ENCODE data around the gene PRPF18. TPM values are rescaled to one million over a fixed set of nuclear protein-coding genes. Genes with fewer than 3 reads are reported as not detected.

Gene PRPF18
- total and polyA plus RNA-seq, 2 donors from 2014 or later: 23.0 to 24.4 TPM

DNA sequence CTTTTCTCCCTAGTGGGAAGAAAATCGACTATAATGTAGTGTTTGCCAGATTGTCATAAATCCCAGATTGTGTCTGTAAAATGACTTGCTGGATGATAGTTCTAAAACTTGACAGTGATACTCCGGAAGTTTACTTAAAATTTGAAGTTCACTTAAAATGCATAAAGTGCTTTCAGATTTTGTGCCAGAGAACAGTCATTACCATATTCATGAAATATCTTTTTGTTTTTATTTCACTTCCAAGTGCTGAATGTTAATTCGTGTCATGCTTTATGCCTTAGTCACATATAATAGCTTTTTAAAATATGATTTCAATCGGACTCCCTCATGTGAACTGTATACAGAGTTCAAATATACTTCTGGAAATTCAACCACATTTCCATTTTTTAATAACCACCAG is 30.4 kb downstream of the PRPF18 start:
- TF ChIP-seq, protein P1, sequence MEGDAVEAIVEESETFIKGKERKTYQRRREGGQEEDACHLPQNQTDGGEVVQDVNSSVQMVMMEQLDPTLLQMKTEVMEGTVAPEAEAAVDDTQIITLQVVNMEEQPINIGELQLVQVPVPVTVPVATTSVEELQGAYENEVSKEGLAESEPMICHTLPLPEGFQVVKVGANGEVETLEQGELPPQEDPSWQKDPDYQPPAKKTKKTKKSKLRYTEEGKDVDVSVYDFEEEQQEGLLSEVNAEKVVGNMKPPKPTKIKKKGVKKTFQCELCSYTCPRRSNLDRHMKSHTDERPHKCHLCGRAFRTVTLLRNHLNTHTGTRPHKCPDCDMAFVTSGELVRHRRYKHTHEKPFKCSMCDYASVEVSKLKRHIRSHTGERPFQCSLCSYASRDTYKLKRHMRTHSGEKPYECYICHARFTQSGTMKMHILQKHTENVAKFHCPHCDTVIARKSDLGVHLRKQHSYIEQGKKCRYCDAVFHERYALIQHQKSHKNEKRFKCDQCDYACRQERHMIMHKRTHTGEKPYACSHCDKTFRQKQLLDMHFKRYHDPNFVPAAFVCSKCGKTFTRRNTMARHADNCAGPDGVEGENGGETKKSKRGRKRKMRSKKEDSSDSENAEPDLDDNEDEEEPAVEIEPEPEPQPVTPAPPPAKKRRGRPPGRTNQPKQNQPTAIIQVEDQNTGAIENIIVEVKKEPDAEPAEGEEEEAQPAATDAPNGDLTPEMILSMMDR (IDR thresholded peaks at IDR 0.05; ENCODE audit: borderline replicate concordance, extremely low read depth, insufficient read depth): no peak
- no peak for FAIRE-seq
- peaks cover 0 to 28% (median 11%) of the 10 kb centered on the region in 3 donors for H3K36me3 ChIP-seq (ENCODE audit: control insufficient read depth in 2 of 3, insufficient read depth in 3 of 3, low read length in 3 of 3)

DNA sequence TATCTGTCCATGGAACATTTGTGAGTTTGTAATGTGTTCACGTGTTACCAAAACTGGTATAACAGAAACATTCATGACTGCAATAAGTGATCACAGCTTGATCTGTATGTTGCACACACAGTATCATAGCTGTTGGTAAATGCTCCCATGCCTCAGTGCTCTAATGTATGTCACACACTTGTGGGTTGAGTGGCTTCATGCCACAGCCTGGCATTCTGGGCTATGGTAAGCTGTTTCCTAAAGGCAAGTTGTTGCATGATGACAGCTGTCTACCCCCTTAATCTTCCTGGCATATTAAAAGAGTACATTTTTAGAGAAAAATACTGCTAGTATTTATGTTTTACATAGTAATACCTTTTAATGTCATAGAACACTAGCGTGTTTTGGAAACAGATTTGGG is 35.2 kb downstream of the PRPF18 start:
- H3K9ac ChIP-seq (ENCODE audit: low read length in 3 of 3): no peak overlapping the region
- no peaks in the 10 kb centered on the region for H3K4me1 ChIP-seq (ENCODE audit: control insufficient read depth in 2 of 3, insufficient read depth in 2 of 3, low read depth in 1 of 3, low read length in 3 of 3)
- H3K9me3 ChIP-seq (ENCODE audit: control insufficient read depth in 2 of 3, insufficient read depth in 1 of 3, low read length in 3 of 3): no peaks in the 10 kb centered on the region
- DNase-seq (no peak), FAIRE-seq (no peak)
- H3K27me3 ChIP-seq (ENCODE audit: control insufficient read depth, insufficient read depth, low read length): no peaks in the 10 kb centered on the region
- peaks cover 0 to 18% (median 3%) of the 10 kb centered on the region in 3 donors for H3K36me3 ChIP-seq (ENCODE audit: control insufficient read depth in 2 of 3, insufficient read depth in 3 of 3, low read length in 3 of 3)
- TF ChIP-seq, protein P1 (IDR thresholded peaks at IDR 0.05; ENCODE audit: borderline replicate concordance, extremely low read depth, insufficient read depth): no peak
- intact Hi-C loops (cut with DNase I): no loop called here
- H3K27ac ChIP-seq (ENCODE audit: low read depth in 2 of 2, low read length in 2 of 2): no peak overlapping the region
- H3K4me3 ChIP-seq (ENCODE audit: low read length in 3 of 3): no peak overlapping the region

More for the DNA sequence above, 30.4 kb downstream of the PRPF18 start:
- no peak overlapping the region for H3K4me3 ChIP-seq (ENCODE audit: low read length in 3 of 3)
- no peak overlapping the region for H3K9ac ChIP-seq (ENCODE audit: low read length in 3 of 3)
- no peaks in the 10 kb centered on the region for H3K9me3 ChIP-seq (ENCODE audit: control insufficient read depth in 2 of 3, insufficient read depth in 1 of 3, low read length in 3 of 3)
- no peaks in the 10 kb centered on the region for H3K4me1 ChIP-seq (ENCODE audit: control insufficient read depth in 2 of 3, insufficient read depth in 2 of 3, low read depth in 1 of 3, low read length in 3 of 3)
- intact Hi-C loops (cut with DNase I): no loop called here
- DNase-seq: no peak
- no peak overlapping the region for H3K27ac ChIP-seq (ENCODE audit: low read depth in 2 of 2, low read length in 2 of 2)
- H3K27me3 ChIP-seq (ENCODE audit: control insufficient read depth, insufficient read depth, low read length): no peaks in the 10 kb centered on the region

DNA sequence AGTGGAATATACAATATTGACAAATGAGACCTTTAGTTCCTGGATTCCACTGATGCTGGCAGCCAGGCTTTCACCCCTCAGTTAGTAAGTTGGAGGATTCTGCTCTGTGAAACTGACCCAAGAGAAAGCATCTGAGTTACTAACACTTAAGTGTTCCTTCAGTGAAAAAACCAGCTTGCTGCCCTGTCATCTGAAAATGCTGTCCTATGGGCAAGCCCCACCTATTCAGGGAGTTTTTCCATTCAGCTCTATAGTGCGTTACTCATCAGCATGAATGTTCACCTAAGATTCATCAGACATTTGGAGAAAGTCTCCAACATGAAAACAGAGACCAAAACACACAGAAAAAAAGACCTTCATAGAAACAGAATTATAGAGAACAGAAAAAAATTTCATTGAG is 37.9 kb downstream of the PRPF18 start:
- H3K9me3 ChIP-seq (ENCODE audit: control insufficient read depth in 2 of 3, insufficient read depth in 1 of 3, low read length in 3 of 3): no peaks in the 10 kb centered on the region
- no peak overlapping the region for H3K4me3 ChIP-seq (ENCODE audit: low read length in 3 of 3)
- no peak overlapping the region for H3K27ac ChIP-seq (ENCODE audit: low read depth in 2 of 2, low read length in 2 of 2)
- no peak overlapping the region for H3K9ac ChIP-seq (ENCODE audit: low read length in 3 of 3)
- intact Hi-C loops (cut with DNase I): no loop called here
- no peaks in the 10 kb centered on the region for H3K4me1 ChIP-seq (ENCODE audit: control insufficient read depth in 2 of 3, insufficient read depth in 2 of 3, low read depth in 1 of 3, low read length in 3 of 3)
- H3K36me3 ChIP-seq (ENCODE audit: control insufficient read depth in 2 of 3, insufficient read depth in 3 of 3, low read length in 3 of 3): peaks cover 0 to 8% (median 0%) of the 10 kb centered on the region in 3 donors
- TF ChIP-seq, protein P1 (IDR thresholded peaks at IDR 0.05; ENCODE audit: borderline replicate concordance, extremely low read depth, insufficient read depth): no peak
- H3K27me3 ChIP-seq (ENCODE audit: control insufficient read depth, insufficient read depth, low read length): no peaks in the 10 kb centered on the region
- no peak for DNase-seq
- no peak for FAIRE-seq
